ENCODE measurements around the gene USP37.
"Not testable (repeated sequence)": the region's sequence is repeated elsewhere in the genome, so short reads cannot be mapped to it uniquely, and the experiment has no call there.

USP37 gene

GRCh38 chr2:218566296-218566695 lies 1.9 kb downstream of the USP37 start:
- Histone ChIP-seq H3K4me3 (replicated peaks; ENCODE audit: low read depth, low read length) (peak overlapping the region; percentile 88; the same call in 1 of the 2 replicates), H3K27me3 (replicated peaks; ENCODE audit: control insufficient read depth, insufficient read depth, low read length) (no peaks in the 10 kb centered on the region), H3K36me3 (ENCODE audit: control insufficient read depth, insufficient read depth, low read length) (no peaks in the 10 kb centered on the region; the same call in 1 of the 2 replicates)
- DNase-seq (ENCODE audit: extremely low read depth, insufficient read length), result no peak
- TF ChIP-seq, protein P1, sequence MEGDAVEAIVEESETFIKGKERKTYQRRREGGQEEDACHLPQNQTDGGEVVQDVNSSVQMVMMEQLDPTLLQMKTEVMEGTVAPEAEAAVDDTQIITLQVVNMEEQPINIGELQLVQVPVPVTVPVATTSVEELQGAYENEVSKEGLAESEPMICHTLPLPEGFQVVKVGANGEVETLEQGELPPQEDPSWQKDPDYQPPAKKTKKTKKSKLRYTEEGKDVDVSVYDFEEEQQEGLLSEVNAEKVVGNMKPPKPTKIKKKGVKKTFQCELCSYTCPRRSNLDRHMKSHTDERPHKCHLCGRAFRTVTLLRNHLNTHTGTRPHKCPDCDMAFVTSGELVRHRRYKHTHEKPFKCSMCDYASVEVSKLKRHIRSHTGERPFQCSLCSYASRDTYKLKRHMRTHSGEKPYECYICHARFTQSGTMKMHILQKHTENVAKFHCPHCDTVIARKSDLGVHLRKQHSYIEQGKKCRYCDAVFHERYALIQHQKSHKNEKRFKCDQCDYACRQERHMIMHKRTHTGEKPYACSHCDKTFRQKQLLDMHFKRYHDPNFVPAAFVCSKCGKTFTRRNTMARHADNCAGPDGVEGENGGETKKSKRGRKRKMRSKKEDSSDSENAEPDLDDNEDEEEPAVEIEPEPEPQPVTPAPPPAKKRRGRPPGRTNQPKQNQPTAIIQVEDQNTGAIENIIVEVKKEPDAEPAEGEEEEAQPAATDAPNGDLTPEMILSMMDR (IDR thresholded peaks at IDR 0.05; ENCODE audit: insufficient read depth, low read length, poor library complexity, severe bottlenecking), result no peak

GRCh38 chr2:218564056-218564455 lies 4.1 kb downstream of the USP37 start:
- Histone ChIP-seq H3K36me3 (ENCODE audit: control insufficient read depth, insufficient read depth, low read length) (peaks cover 1% of the 10 kb centered on the region), H3K4me3 (replicated peaks; ENCODE audit: low read depth, low read length) (no peak overlapping the region), H3K27me3 (replicated peaks; ENCODE audit: control insufficient read depth, insufficient read depth, low read length) (no peaks in the 10 kb centered on the region)
- TF ChIP-seq, protein P1 (IDR thresholded peaks at IDR 0.05; ENCODE audit: insufficient read depth, low read length, poor library complexity, severe bottlenecking), result no peak
- no peak for DNase-seq (ENCODE audit: extremely low read depth, insufficient read length)

GRCh38 chr2:218558986-218559385 lies 9.2 kb downstream of the USP37 start:
- Histone ChIP-seq H3K4me3 (replicated peaks; ENCODE audit: low read depth, low read length) (no peak overlapping the region), H3K27me3 (replicated peaks; ENCODE audit: control insufficient read depth, insufficient read depth, low read length) (no peaks in the 10 kb centered on the region), H3K36me3 (ENCODE audit: control insufficient read depth, insufficient read depth, low read length) (peaks cover 5% of the 10 kb centered on the region)
- DNase-seq (ENCODE audit: extremely low read depth, insufficient read length), result no peak
- TF ChIP-seq, protein P1 (IDR thresholded peaks at IDR 0.05; ENCODE audit: insufficient read depth, low read length, poor library complexity, severe bottlenecking), result no peak

- Histone ChIP-seq H3K4me3 (replicated peaks; ENCODE audit: low read depth, low read length) (no peak overlapping the region), H3K36me3 (ENCODE audit: control insufficient read depth, insufficient read depth, low read length) (peaks cover 6% of the 10 kb centered on the region), H3K27me3 (replicated peaks; ENCODE audit: control insufficient read depth, insufficient read depth, low read length) (no peaks in the 10 kb centered on the region)
- TF ChIP-seq, protein P1 (IDR thresholded peaks at IDR 0.05; ENCODE audit: insufficient read depth, low read length, poor library complexity, severe bottlenecking), result no peak
- DNase-seq (ENCODE audit: extremely low read depth, insufficient read length), result no peak
Measured at GRCh38 chr2:218557941-218558340, 10.2 kb downstream of the USP37 start.

DNA sequence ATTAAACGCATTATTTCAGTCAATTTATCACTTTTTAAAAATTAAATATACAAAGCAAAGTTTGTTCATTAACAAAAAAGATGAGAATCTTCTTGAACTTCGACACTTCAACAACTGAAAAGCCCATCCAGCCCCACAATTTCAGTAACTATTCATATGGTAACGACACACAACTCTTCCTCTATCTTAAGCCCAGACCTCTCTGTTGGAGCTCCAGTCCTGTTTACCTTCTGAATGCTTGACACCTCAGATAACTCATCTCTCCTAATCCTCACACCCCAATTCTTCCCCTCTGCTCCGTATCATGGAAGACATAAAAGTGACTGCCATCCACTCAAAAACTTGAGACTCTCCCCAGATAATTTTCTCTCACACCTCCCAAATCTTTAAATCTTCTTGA lies 12.6 kb downstream of the USP37 start:
- TF ChIP-seq, protein P1 (IDR thresholded peaks at IDR 0.05; ENCODE audit: insufficient read depth, low read length, poor library complexity, severe bottlenecking), result no peak
- peaks cover 7% of the 10 kb centered on the region for H3K36me3 ChIP-seq (ENCODE audit: control insufficient read depth, insufficient read depth, low read length)
- no peak for DNase-seq (ENCODE audit: extremely low read depth, insufficient read length)
- H3K4me3 ChIP-seq (replicated peaks; ENCODE audit: low read depth, low read length), result no peak overlapping the region
- H3K27me3 ChIP-seq (replicated peaks; ENCODE audit: control insufficient read depth, insufficient read depth, low read length), result no peaks in the 10 kb centered on the region

- not testable (repeated sequence) for H3K36me3 ChIP-seq (ENCODE audit: control insufficient read depth, insufficient read depth, low read length); H3K27me3 ChIP-seq (replicated peaks; ENCODE audit: control insufficient read depth, insufficient read depth, low read length); DNase-seq (ENCODE audit: extremely low read depth, insufficient read length); H3K4me3 ChIP-seq (replicated peaks; ENCODE audit: low read depth, low read length)
Measured at GRCh38 chr2:218554225-218554624, 13.9 kb downstream of the USP37 start.
